IPS-18a (cell line): ENCODE results near the gene PSMC3.

Experiments used
- H3K27ac ChIP-seq: one replicate; pipeline ENCODE4 v1.5.1; 2013; ENCODE audit warnings: low read length
- H3K27me3 ChIP-seq: one replicate; pipeline ENCODE4 v1.6.1; 2013; ENCODE audit warnings: mild to moderate bottlenecking, low read length; ENCODE audit not compliant: control insufficient read depth, insufficient read depth
- H3K36me3 ChIP-seq: one replicate; pipeline ENCODE4 v1.6.1; 2013; ENCODE audit warnings: low read depth, low read length; ENCODE audit not compliant: control insufficient read depth
- H3K4me1 ChIP-seq: one replicate; pipeline ENCODE4 v1.6.1; 2013; ENCODE audit warnings: low read depth, low read length; ENCODE audit not compliant: control insufficient read depth
- H3K4me3 ChIP-seq: one replicate; pipeline ENCODE4 v1.5.1; 2013; ENCODE audit warnings: low read length
- H3K9ac ChIP-seq: one replicate; pipeline ENCODE4 v1.6.1; 2013; ENCODE audit warnings: mild to moderate bottlenecking, low read length, moderate library complexity
- H3K9me3 ChIP-seq: one replicate; pipeline ENCODE4 v1.6.1; 2013; ENCODE audit warnings: low read depth, low read length; ENCODE audit not compliant: control insufficient read depth

PSMC3 gene

GRCh38 chr11:47389577-47390421, 36.4 kb downstream of the PSMC3 start:
- Histone ChIP-seq H3K4me3 (no peak overlapping the region), H3K4me1 (no peaks in the 10 kb centered on the region), H3K9me3 (no peaks in the 10 kb centered on the region), H3K27ac (no peak overlapping the region), H3K36me3 (no peaks in the 10 kb centered on the region), H3K27me3 (no peaks in the 10 kb centered on the region), H3K9ac (no peak overlapping the region)

- Histone ChIP-seq H3K4me3 (no peak overlapping the region), H3K9ac (no peak overlapping the region), H3K27ac (no peak overlapping the region), H3K4me1 (no peaks in the 10 kb centered on the region), H3K9me3 (no peaks in the 10 kb centered on the region), H3K36me3 (no peaks in the 10 kb centered on the region), H3K27me3 (no peaks in the 10 kb centered on the region)
These were observed 37.3 kb downstream of the PSMC3 start for GRCh38 chr11:47388697-47389576.

GRCh38 chr11:47387944-47388696, 38.1 kb downstream of the PSMC3 start:
- H3K27ac ChIP-seq, result no peak overlapping the region
- H3K9ac ChIP-seq, result no peak overlapping the region
- no peak overlapping the region for H3K4me3 ChIP-seq
- no peaks in the 10 kb centered on the region for H3K27me3 ChIP-seq
- H3K9me3 ChIP-seq, result no peaks in the 10 kb centered on the region
- H3K36me3 ChIP-seq, result no peaks in the 10 kb centered on the region
- no peaks in the 10 kb centered on the region for H3K4me1 ChIP-seq

GRCh38 chr11:47384498-47384897, 41.7 kb downstream of the PSMC3 start:
- H3K36me3 ChIP-seq, result no peaks in the 10 kb centered on the region
- H3K4me1 ChIP-seq, result no peaks in the 10 kb centered on the region
- no peaks in the 10 kb centered on the region for H3K9me3 ChIP-seq
- no peak overlapping the region for H3K27ac ChIP-seq
- no peak overlapping the region for H3K9ac ChIP-seq
- no peak overlapping the region for H3K4me3 ChIP-seq
- H3K27me3 ChIP-seq, result no peaks in the 10 kb centered on the region

GRCh38 chr11:47383071-47383470, 43.2 kb downstream of the PSMC3 start:
- no peaks in the 10 kb centered on the region for H3K4me1 ChIP-seq
- H3K4me3 ChIP-seq, result no peak overlapping the region
- no peaks in the 10 kb centered on the region for H3K27me3 ChIP-seq
- H3K9me3 ChIP-seq, result no peaks in the 10 kb centered on the region
- H3K36me3 ChIP-seq, result no peaks in the 10 kb centered on the region
- H3K9ac ChIP-seq, result no peak overlapping the region
- no peak overlapping the region for H3K27ac ChIP-seq

- no peaks in the 10 kb centered on the region for H3K4me1 ChIP-seq
- no peaks in the 10 kb centered on the region for H3K9me3 ChIP-seq
- no peaks in the 10 kb centered on the region for H3K27me3 ChIP-seq
These were observed 46.2 kb downstream of the PSMC3 start for GRCh38 chr11:47380078-47380477.

GRCh38 chr11:47379317-47379716, 46.9 kb downstream of the PSMC3 start:
- no peaks in the 10 kb centered on the region for H3K4me1 ChIP-seq
- no peaks in the 10 kb centered on the region for H3K27me3 ChIP-seq
- no peak overlapping the region for H3K27ac ChIP-seq
- no peaks in the 10 kb centered on the region for H3K9me3 ChIP-seq
- H3K4me3 ChIP-seq, result no peak overlapping the region
- H3K9ac ChIP-seq, result no peak overlapping the region
- no peaks in the 10 kb centered on the region for H3K36me3 ChIP-seq

More at GRCh38 chr11:47380078-47380477, 46.2 kb downstream of the PSMC3 start:
- Histone ChIP-seq H3K27ac (no peak overlapping the region), H3K4me3 (no peak overlapping the region), H3K36me3 (no peaks in the 10 kb centered on the region), H3K9ac (no peak overlapping the region)

GRCh38 chr11:47378836-47379170, 47.4 kb downstream of the PSMC3 start:
- Histone ChIP-seq H3K9ac (no peak overlapping the region), H3K27me3 (no peaks in the 10 kb centered on the region), H3K36me3 (no peaks in the 10 kb centered on the region), H3K4me1 (no peaks in the 10 kb centered on the region), H3K4me3 (no peak overlapping the region), H3K9me3 (no peaks in the 10 kb centered on the region), H3K27ac (no peak overlapping the region)

GRCh38 chr11:47378010-47378835, 48.0 kb downstream of the PSMC3 start, which contains the start of gene SPI1:
Gene SPI1, minus strand, starts transcription at chr11:47378547. Its CDS starts 194 bp downstream, at chr11:47378353.
- Histone ChIP-seq H3K27ac (no peak within 1 kb of the TSS), H3K4me1 (no peaks in the 10 kb centered on the region), H3K9ac (no peak within 1 kb of the TSS), H3K36me3 (no peaks in the 10 kb centered on the region), H3K9me3 (no peaks in the 10 kb centered on the region), H3K4me3 (no peak within 1 kb of the TSS), H3K27me3 (no peaks in the 10 kb centered on the region)

GRCh38 chr11:47377571-47378009, 48.6 kb downstream of the PSMC3 start:
- Histone ChIP-seq H3K9me3 (no peaks in the 10 kb centered on the region), H3K9ac (no peak overlapping the region), H3K36me3 (no peaks in the 10 kb centered on the region), H3K4me1 (no peaks in the 10 kb centered on the region), H3K27me3 (no peaks in the 10 kb centered on the region), H3K4me3 (no peak overlapping the region), H3K27ac (no peak overlapping the region)
